Cardiac septum (tissue), 1 donor: Measurements from ENCODE around the gene MT1M. TPM values are rescaled to one million over a fixed set of nuclear protein-coding genes. Genes with fewer than 3 reads are reported as not detected.
"Not testable (repeated sequence)": the region's sequence is repeated elsewhere in the genome, so short reads cannot be mapped to it uniquely, and the experiment has no call there.

Experiments
- DNase-seq: peaks from one replicate; pipeline ENCODE4 v3.0.0-alpha.2; 2020; ENCODE audit warnings: low spot score
- intact Hi-C: fragments of 100-400 bp; cut with DNase I; formaldehyde crosslinking; loops from one replicate; pipeline ENCODE4 v1.14.0; 2022
- total RNA-seq: library from RNA; stranded (reverse); fragmentation: NEBNext Ultra II Directional; extraction: Animal tissue kit (Norgen Biotek cat#: 25700); gene quantifications from one replicate; pipeline ENCODE4 v1.2.1, GENCODE V29; 2021
- donor health status: DM: no; HTN: no; CAD: no.

MT1M gene
- total RNA-seq, 1 donor from 2014 or later: 1.1 TPM

DNA sequence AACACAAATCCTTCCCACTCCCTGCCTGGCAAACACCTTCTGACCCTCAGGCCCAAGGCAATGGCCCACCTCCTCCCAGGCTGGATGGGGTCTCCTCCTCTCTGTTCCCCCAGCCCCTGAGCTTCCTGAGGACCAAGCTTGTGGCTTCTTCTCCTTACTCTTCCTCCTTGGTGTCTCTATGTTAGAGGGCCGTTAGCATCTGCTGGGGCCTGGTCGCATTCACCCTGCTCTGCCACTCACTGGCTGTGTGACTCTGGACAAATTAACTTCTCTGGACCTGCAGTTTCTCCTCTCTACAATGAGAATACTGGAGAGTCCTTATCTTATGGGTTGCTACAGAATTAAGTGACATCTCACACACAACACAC lies 24.8 kb upstream of the MT1M start:
- no peak for DNase-seq
- intact Hi-C loops: loop anchor here (2.0 to 5.0 kb wide), 2 partner anchors 75 to 85 kb away; partner anchors contain the start of genes BBS2 and MT1X

DNA sequence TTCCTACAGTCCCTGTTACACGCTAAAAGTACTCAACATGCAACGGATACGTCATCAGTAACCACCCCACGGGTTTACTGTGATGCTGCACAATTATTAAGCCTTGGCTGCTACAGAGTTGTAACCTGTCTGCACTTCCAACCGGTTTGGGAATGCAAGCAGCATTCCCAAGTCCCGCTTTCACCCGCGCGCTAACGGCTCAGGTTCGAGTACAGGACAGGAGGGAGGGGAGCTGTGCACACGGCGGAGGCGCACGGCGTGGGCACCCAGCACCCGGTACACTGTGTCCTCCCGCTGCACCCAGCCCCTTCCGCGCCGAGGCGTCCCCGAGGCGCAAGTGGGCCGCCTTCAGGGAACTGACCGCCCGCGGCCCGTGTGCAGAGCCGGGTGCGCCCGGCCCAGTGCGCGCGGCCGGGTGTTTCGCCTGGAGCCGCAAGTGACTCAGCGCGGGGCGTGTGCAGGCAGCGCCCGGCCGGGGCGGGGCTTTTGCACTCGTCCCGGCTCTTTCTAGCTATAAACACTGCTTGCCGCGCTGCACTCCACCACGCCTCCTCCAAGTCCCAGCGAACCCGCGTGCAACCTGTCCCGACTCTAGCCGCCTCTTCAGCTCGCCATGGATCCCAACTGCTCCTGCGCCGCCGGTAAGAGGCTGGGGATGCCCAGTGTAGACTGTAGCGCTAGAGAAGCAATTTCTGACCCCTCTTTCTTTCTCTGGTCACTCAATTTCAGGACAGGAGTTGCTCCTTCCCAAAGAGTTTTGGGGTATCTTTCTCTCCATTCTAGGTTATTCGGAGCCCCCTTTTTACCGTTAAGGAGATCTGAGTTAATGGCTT lies 24.2 kb upstream of the MT1M start, which contains the start of gene MT2A:
TSS of gene MT2A (plus strand) at position 542 of the 833 bp plus-strand sequence. CDS start at position 614, 72 bp downstream.
- DNase-seq: peak; percentile 97
- intact Hi-C loops: loop anchor here (2.0 to 5.0 kb wide), 2 partner anchors 75 to 86 kb away; partner anchors contain the start of genes BBS2 and MT1X

- no peak for DNase-seq
- intact Hi-C loops: loop anchor here (2.0 to 5.0 kb wide), 2 partner anchors 74 to 87 kb away; partner anchors contain the start of genes BBS2 and MT1X
Measured at GRCh38 chr16:56608876-56609462, 23.5 kb upstream of the MT1M start.

GRCh38 chr16:56609463-56609921 lies 23.0 kb upstream of the MT1M start:
- DNase-seq: no peak
- intact Hi-C loops: loop anchor here (2.0 to 5.0 kb wide), 2 partner anchors 73 to 87 kb away; partner anchors contain the start of genes BBS2 and MT1X

- DNase-seq: no peak
- intact Hi-C loops: loop anchor here (1.0 kb wide), 1 partner anchor 16 kb away; no protein-coding TSS in a partner anchor
Measured at GRCh38 chr16:56610017-56610608, 22.3 kb upstream of the MT1M start.

DNA sequence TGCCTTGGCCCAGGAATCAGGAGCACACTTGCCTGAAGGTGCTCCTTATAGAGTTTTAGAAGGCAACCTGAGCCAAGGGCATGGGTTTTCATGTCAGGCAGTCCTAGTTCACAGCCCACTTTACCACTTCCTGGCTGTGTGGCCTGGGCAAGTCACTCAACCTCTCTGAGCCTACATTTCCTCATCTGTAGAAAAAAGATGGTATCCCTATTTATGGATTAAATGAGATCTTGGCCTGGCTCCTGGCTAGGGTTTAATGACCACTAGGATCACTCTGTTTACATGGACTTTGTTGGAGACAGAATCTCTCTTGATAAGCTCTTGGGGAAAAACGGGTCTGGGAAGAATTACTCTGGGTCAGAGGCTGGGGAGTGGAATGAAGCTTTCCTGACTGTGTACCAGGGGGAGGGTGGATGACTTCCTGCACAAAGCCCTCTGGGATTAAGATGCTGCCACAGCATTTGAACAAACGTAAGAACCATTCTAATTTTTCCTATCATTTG lies 21.8 kb upstream of the MT1M start:
- intact Hi-C loops: loop anchor here (1.0 kb wide), 1 partner anchor 16 kb away; no protein-coding TSS in a partner anchor
- no peak for DNase-seq

DNA sequence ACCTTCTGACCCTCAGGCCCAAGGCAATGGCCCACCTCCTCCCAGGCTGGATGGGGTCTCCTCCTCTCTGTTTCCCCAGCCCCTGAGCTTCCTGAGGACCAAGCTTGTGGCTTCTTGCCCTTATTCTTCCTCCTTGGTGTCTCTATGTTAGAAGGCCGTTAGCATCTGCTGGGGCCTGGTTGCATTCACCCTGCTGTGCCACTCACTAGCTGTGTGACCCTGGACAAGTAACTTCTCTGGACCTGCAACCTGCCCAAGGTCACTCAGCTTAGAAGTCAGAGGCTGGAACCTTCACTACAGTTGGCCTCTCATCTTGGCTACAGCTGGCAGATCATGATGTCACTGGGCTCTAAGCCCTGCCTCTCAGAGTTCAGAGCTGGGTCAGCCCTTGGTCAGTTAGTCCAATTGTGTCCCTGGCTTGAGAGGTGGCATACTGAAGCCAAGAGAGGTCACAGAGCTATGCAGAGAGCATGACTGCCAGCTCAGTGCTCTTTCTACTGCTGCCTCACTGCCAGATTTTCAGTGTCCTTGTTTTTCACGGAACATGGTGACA lies 21.1 kb upstream of the MT1M start:
- DNase-seq: no peak
- intact Hi-C loops: no loop called here

DNA sequence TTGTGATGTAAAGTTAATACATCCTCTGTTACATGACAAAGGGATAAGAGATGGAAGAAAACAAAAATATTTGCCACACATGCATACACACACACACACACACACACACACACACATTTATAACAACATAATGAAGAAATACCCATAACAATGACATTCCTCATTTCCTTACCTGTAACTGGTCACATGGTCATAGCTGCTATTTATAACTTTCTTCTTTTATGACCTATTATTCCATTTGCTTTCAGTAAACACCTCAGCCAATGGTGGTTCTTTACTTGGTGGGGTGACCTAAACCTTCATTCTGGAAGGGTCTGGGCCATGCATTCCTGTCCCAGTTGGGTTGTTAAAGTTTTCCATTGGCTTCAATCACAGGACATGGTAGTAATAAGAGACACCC lies 18.8 kb upstream of the MT1M start:
- DNase-seq: no peak
- intact Hi-C loops: no loop called here

GRCh38 chr16:56614549-56614991 lies 17.9 kb upstream of the MT1M start:
- intact Hi-C loops: no loop called here

DNA sequence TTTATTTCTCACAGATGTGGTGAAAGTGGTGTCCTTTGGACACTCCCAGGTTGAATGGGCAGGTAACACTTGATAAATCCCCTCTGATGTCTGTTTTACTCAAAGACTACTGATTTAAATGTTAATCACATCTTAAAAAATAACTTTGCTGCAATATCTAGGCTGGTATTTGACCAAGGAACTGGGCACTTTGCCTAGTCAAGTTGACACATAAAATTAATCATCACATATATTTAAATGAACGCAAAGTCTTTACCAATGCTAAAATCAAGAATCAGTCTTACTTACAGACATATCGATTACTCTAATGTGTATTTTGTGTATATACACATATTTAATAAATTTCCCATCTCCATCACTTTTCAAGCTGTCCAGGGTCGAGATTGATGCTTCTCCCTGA lies 17.1 kb upstream of the MT1M start:
- no peak for DNase-seq
- intact Hi-C loops: no loop called here

More at GRCh38 chr16:56614549-56614991, 17.9 kb upstream of the MT1M start:
- DNase-seq: no peak

DNA sequence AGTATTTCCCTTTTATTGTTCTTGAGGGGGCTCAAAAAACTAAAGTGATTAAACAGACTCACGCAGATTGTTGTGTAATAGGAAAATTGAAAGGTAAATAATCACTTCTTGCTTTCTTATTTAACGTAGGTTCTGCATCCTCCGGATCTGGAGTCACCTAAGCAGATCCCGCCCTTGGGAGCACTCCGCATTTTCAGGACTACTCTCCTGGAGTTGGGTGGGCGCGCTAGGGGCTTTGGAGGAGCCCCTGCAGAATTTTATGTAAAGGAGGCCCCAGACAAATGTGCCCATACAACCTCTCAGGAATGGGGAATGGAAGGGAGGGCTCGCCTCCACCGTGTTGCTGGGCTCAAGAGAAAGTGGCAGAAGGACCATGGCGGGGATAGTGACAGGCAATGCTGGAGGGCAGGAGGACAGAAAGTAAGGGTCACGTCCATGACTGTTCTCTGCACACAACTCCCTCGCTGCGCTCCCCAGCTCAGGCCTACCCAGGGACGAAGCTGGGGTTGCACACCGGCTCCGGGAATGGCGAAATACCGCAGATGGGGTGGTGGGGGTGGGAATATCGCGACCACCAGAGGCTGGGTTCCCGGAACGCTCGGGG lies 15.7 kb upstream of the MT1M start:
- DNase-seq: no peak
- intact Hi-C loops: no loop called here

GRCh38 chr16:56617212-56618085 lies 15.0 kb upstream of the MT1M start:
- peak; percentile 87 for DNase-seq
- intact Hi-C loops: no loop called here

GRCh38 chr16:56618138-56618537 lies 14.3 kb upstream of the MT1M start:
- DNase-seq: no peak
- intact Hi-C loops: no loop called here

DNA sequence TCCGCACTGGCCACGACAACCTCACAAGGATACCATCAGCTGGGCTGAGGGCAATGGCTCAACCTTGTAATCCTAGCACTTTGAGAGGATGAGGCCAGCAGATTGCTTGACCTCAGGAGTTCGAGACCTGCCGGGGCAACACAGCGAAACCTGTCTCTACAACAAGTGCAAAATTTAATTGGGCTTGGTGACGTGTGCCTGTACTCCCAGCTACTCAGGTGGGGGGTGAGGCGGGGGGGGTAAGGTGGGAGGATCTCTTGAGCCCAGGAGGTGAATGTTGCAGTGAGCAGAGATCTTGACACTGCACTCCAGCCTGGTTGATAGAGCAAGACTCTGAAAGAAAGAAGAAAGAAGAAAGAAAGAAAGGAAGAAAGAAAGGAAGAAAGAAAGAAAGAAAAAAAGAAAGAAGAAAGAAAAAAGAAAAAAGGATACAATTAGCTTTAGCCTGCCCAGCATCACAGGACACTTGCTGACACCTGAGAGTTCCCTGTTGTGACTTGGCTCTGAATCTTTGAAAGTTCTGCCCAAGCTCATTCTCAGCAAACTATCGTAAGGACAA lies 12.0 kb upstream of the MT1M start:
- no peak for DNase-seq
- intact Hi-C loops: no loop called here

- intact Hi-C loops, DNase-seq: not testable (repeated sequence)
Measured at GRCh38 chr16:56621665-56622445, 10.6 kb upstream of the MT1M start.

GRCh38 chr16:56623184-56623583 lies 9.3 kb upstream of the MT1M start:
- DNase-seq, intact Hi-C loops: not testable (repeated sequence)

DNA sequence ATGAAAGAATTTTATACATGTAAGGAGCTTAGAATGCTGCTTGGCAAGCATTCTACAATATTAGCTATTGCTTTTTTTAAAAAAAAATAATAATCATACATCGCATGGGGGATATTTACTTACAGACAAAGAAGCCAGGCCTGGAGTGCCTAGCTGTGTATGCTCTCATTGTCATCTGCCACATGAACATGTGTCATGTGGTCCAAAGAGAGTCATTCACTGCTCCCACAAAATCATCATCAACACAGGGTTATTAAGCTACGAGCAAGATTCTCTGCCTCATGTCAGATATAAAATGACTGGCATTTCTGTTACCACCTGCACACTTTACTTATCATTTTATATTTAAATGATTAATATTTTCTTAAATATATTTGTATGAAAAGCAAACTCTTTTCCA lies 8.8 kb upstream of the MT1M start:
- DNase-seq: no peak
- intact Hi-C loops: no loop called here
